ENCODE measurements around the gene XPO6. TPM values are rescaled to one million over a fixed set of nuclear protein-coding genes. Genes with fewer than 3 reads are reported as not detected.
A peak's percentile ranks its signal among the peaks of the same experiment; 100 is the strongest.

Gene XPO6
- total RNA-seq, 1 donor from 2014 or later = 155 TPM

- Mint-ChIP-seq H3K9me3 (ENCODE audit: unreplicated experiment) (no peaks in the 10 kb centered on the region), H3K4me3 (ENCODE audit: unreplicated experiment) (no peak overlapping the region), H3K36me3 (ENCODE audit: low read depth, unreplicated experiment) (peaks cover 18% of the 10 kb centered on the region), H3K27ac (ENCODE audit: unreplicated experiment) (no peak overlapping the region), H3K27me3 (ENCODE audit: unreplicated experiment) (peaks cover 3% of the 10 kb centered on the region), H3K4me1 (ENCODE audit: unreplicated experiment) (peaks cover 9% of the 10 kb centered on the region)
- no peak for DNase-seq (ENCODE audit: low spot score)
- TF ChIP-seq CTCF (IDR thresholded peaks at IDR 0.05; ENCODE audit: unreplicated experiment) = no peak
Observed at GRCh38 chr16:28136751-28137434, 74.9 kb downstream of the XPO6 start.

GRCh38 chr16:28133666-28134065, 78.1 kb downstream of the XPO6 start:
- no peak for TF ChIP-seq CTCF (IDR thresholded peaks at IDR 0.05; ENCODE audit: unreplicated experiment)
- Mint-ChIP-seq H3K27me3 (ENCODE audit: unreplicated experiment) (no peaks in the 10 kb centered on the region), H3K4me3 (ENCODE audit: unreplicated experiment) (no peak overlapping the region), H3K9me3 (ENCODE audit: unreplicated experiment) (no peaks in the 10 kb centered on the region), H3K27ac (ENCODE audit: unreplicated experiment) (no peak overlapping the region), H3K36me3 (ENCODE audit: low read depth, unreplicated experiment) (peaks cover 37% of the 10 kb centered on the region), H3K4me1 (ENCODE audit: unreplicated experiment) (peaks cover 8% of the 10 kb centered on the region)
- DNase-seq (ENCODE audit: low spot score) = no peak

GRCh38 chr16:28131743-28132393, 79.9 kb downstream of the XPO6 start:
- no peak overlapping the region for H3K4me3 Mint-ChIP-seq (ENCODE audit: unreplicated experiment)
- no peak overlapping the region for H3K27ac Mint-ChIP-seq (ENCODE audit: unreplicated experiment)
- no peak for DNase-seq (ENCODE audit: low spot score)
- no peak for TF ChIP-seq CTCF (IDR thresholded peaks at IDR 0.05; ENCODE audit: unreplicated experiment)
- no peaks in the 10 kb centered on the region for H3K4me1 Mint-ChIP-seq (ENCODE audit: unreplicated experiment)
- peaks cover 43% of the 10 kb centered on the region for H3K36me3 Mint-ChIP-seq (ENCODE audit: low read depth, unreplicated experiment)
- no peaks in the 10 kb centered on the region for H3K9me3 Mint-ChIP-seq (ENCODE audit: unreplicated experiment)
- H3K27me3 Mint-ChIP-seq (ENCODE audit: unreplicated experiment) = no peaks in the 10 kb centered on the region

GRCh38 chr16:28131181-28131580, 80.6 kb downstream of the XPO6 start:
- no peak for TF ChIP-seq CTCF (IDR thresholded peaks at IDR 0.05; ENCODE audit: unreplicated experiment)
- Mint-ChIP-seq H3K27ac (ENCODE audit: unreplicated experiment) (no peak overlapping the region), H3K36me3 (ENCODE audit: low read depth, unreplicated experiment) (peaks cover 45% of the 10 kb centered on the region)

More at GRCh38 chr16:28131181-28131580, 80.6 kb downstream of the XPO6 start:
- Mint-ChIP-seq H3K4me1 (ENCODE audit: unreplicated experiment) (no peaks in the 10 kb centered on the region), H3K9me3 (ENCODE audit: unreplicated experiment) (no peaks in the 10 kb centered on the region), H3K27me3 (ENCODE audit: unreplicated experiment) (no peaks in the 10 kb centered on the region), H3K4me3 (ENCODE audit: unreplicated experiment) (peak overlapping the region; percentile 77)
- no peak for DNase-seq (ENCODE audit: low spot score)
